HG03135 (cell line): Measurements from ENCODE around the gene CHPT1.
"Not testable (repeated sequence)": the region's sequence is repeated elsewhere in the genome, so short reads cannot be mapped to it uniquely, and the experiment has no call there.

Experiments
- ATAC-seq: cut with Tn5 transposase; IDR thresholded peaks from one replicate; pipeline ENCODE4 v1.9.1; 2021; ENCODE audit warnings: mild to moderate bottlenecking, moderate library complexity; ENCODE audit not compliant: unreplicated experiment

CHPT1 gene

DNA sequence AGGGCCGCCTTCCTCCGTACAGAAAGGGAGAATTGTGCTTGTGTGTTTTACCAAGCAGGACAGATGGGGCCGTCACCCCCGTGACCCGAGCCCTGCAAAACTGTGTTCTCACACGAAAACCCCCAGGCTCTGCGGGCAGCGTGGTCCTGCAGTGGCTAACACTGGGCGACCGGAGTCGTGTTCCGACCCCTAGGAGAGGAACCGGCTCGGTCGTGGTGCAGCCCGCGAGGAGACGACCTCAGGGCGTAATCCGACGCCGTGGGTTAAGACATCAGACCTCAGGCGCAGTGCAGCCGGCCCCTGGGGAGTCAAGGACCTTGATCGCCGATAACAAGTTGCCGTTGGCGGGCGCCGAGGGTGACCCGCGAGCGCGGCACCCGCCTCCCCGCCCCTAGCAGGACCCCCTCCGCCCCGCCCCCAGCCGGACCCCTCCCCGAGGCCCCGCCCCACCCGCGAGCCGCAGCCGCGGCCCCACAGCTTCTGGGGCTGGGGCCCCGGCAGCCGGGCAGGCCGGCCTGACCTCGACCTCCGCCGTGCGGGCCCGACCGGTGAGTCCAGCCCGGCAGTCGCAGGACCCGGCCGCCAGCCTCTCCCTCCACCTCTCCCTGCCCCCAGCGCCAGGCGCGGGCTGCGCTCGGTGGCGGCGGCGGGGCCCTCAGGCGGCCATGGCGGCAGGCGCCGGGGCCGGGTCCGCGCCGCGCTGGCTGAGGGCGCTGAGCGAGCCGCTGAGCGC is at the start of gene CHPT1:
Gene CHPT1, plus strand, starts transcription at position 444 of the 733 bp plus-strand sequence. Its CDS starts 222 bp downstream, at position 666.
- peak; percentile 66 for ATAC-seq

DNA sequence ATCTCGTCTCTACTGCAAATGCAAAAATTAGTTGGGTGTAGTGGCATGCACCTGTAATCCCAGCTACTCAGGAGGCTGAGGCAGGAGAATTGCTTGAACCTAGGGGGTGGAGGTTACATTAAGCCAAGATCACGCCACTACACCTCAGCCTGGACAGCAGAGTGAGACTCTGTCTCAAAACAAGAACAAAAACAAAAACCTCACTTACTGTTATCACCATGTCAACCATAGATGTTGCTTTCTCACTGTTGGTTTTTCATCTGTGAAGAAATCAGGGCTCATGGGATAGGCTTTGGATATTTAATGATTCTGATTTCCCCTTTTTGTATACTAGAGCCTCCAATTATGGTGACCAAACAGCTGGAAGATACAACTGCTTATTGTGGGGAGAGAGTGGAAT is 49.7 kb upstream of the CHPT1 start:
- no peak for ATAC-seq

DNA sequence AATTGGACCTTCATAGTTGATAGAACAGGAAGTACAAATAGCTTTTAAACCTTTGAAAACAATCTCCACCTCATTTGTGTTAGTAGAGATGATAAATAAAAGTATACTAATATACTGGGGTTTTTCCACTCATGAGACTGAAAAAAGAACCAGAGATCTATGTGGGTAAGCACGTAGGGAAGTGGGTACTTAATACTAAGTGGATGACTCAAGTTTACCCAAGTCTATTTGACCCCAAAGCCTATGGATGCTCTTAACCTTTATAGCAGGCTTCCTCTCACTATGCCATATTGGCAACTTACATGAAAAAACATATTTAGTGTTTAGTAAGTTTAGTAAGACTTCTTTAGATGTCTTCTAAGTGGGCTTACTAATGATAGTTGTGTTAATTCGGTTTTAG is 49.2 kb upstream of the CHPT1 start:
- no peak for ATAC-seq

DNA sequence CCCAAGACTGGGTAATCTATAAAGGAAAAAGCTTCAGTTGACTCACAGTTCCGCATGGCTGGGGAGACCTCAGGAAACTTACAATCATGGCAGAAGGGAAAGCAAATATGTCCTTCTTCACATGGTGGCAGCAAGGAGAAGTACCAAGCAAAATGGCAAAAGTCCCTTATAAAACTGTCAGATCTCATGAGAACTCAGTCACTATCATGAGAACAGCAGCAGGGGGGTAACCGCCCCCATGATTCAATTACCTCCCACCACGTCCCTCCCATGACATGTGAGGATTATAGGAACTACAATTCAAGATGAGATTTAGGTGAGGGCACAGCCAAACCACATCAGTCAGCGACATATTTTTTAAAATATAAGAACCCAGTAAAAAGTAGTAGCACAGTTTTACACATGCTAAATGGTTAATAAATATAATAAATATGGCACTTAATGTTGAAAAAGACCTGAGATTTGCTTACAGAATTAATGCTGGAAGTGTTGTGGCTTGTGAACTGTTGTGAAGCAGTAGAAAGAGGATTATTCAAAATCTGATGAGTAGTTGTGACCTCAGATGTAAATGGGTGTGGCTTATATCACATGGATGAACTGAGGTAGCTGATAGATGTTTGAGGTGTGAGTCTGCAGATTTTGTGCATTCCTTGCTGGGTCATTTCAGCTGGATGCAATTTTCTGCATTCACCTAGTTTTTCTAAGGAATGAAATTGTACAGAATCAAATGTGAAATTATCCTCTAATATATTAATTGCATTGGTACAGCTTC is 46.9 kb upstream of the CHPT1 start:
- ATAC-seq, result no peak

DNA sequence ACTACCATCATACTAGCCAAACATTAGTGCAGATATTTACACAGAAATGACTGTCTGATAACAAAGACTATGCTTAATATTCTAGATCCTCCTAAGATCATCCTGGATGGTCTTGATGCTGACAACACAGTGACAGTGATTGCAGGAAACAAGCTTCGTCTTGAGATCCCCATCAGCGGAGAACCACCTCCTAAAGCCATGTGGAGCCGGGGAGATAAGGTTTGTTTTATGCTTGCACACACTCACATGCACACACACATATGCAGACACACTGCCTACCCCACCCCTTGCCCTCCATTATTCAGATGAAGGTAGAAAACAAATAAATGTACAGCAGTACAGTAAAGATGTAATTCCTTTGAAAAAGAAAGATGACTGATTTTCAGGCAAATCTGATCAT is 44.4 kb upstream of the CHPT1 start:
- ATAC-seq, result no peak

DNA sequence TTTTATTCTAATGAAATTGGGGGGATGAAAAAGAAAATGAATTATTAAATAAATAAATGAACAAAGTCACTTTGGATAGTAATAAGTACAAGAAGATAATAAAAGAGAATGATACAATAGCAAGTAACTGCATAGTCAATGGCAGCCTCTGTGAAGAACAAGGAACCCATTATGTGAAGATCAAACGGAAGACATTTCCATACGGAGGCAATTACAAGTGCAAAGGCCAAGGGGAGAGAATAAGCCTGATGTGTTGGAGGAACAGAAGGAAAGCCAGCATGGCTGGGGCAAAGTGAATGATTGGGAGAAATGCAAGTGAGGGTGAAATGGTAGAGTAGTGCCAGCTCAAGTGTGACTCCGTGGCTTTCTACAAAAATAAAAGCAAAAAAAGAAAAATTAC is 43.9 kb upstream of the CHPT1 start:
- ATAC-seq, result no peak

DNA sequence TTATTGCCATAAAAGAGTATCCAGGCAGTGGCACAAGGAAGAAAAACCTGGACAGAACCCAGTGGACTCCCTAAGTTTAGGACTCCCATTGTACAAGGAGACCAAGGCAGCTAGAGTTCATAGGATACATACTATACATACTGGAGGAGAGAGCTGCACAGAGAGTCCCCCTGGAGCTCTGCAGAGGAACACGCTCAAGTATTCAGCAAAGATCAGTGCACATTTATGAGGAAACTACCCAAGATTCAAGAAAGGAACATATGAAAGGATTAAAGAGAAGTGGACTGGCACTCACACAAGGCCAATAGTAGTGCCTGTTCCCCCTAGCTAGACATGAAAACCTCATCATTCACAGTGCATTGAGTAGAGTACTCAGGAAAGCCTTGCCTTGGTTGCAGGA is 43.0 kb upstream of the CHPT1 start:
- ATAC-seq, result no peak

DNA sequence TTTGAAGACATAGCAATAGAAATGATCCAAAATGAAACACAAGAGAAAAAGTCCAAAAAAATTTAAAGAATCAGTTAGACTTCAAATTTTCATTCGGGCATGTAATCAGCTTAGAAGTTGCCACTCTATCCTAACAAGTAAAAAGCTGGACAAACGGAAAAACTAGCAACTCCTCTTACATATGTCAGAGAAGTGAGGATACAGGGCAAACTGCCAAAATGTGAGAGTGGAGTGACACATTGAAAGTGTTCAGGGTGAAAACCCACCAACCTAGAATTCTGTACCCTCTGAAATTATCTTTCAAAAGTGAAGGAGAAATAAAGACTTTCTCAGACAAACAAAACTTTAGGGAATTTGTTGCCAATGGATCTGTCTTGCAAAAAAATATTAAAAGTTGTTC is 42.0 kb upstream of the CHPT1 start:
- ATAC-seq, result no peak

DNA sequence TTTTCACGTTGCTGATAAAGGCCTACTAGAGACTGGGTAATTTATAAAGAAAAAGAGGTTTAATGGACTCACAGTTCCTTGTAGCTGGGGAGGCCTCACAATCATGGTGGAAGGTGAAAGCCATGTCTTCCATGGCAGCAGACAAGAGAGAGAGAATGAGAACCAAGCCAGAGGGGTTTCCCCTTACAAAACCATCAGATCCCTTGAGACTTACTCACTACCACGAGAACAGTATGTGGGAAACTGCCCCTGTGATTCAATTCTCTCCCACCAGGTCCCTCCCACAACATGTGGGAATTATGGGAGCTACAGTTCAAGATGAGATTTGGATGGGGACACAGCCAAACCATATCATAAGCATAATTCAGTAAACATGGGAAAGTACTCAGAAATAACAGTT is 36.8 kb upstream of the CHPT1 start:
- ATAC-seq, result not testable (repeated sequence)

DNA sequence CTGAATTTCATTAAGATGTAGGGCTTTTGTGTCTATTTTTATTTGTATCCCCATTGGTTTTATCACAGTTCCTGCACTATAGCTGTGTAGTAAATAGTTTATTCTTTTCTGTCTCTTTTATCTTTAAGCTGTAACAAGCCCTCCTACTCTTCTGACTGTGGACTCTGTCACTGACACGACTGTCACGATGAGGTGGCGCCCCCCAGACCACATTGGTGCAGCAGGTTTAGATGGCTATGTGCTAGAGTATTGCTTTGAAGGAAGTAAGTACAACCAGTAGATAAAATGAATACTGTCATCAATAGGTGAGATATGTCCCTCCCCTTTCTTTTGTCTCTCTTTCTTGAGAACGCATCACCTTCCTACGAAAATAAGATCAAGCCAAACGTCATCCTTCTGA is 34.1 kb upstream of the CHPT1 start:
- ATAC-seq, result no peak

DNA sequence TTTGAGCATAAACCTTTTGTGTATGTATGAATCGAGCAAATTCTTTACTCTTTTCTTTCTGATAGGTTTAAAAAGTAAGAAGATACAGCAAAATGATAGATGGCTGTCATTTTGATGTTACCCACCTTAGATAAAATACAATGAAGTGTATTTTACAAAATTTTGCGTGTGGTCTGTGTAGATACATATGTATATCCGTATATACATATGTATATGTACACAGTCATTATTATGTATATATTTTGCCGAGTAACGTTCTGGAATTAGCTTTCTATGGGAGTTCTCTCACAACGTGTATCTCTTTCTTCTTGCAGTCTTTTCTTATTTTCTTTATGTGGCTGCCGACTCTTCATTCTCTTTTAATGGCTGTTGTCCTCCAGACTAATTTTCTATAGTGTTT is 32.4 kb upstream of the CHPT1 start:
- no peak for ATAC-seq

DNA sequence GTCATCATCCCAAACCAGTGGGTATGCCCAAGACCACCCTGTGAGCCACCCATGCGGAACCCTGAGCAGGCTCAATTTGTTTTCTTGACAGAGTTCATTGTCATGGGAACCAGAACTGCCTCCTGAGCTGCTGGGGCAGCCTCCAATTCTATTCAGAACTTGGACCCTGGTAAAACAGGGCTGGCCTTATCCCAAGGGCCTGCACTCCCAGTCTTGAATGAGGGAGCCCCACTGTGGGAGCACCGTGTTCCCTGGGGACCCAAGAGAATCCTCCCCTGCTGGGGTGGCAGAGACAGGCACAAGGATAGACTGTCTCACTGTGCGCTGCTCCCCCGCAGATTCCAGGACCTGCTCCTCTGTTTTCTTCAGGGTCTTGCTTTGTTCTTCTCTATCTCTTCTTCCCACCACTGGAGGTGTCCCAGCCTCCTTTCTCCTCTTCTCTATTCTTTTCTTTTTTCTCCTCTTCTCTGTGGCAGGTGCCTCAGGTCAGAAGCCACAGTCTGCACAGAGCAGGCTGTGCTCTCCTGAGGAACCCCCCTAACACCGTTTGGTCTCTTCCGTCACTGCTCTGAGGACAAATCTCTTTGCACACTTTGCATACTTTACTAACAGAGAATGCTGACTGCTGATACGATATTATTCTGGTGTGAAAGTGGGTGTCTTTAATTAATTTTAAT is 31.2 kb upstream of the CHPT1 start:
- ATAC-seq, result no peak

DNA sequence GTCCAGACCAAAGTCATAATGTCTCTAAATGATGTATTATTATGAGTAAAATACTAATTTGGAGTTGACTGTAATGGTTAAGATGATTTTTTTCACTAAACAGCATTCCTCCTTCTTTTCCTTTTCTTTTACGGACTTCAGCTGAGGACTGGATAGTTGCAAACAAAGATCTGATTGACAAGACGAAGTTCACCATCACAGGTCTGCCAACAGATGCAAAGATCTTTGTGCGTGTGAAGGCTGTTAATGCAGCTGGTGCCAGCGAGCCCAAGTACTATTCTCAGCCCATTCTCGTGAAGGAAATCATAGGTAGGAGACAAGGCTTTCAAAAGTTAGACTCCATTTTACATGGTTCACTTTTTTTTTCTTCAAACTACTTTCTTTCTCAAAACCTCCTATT is 29.8 kb upstream of the CHPT1 start:
- no peak for ATAC-seq

DNA sequence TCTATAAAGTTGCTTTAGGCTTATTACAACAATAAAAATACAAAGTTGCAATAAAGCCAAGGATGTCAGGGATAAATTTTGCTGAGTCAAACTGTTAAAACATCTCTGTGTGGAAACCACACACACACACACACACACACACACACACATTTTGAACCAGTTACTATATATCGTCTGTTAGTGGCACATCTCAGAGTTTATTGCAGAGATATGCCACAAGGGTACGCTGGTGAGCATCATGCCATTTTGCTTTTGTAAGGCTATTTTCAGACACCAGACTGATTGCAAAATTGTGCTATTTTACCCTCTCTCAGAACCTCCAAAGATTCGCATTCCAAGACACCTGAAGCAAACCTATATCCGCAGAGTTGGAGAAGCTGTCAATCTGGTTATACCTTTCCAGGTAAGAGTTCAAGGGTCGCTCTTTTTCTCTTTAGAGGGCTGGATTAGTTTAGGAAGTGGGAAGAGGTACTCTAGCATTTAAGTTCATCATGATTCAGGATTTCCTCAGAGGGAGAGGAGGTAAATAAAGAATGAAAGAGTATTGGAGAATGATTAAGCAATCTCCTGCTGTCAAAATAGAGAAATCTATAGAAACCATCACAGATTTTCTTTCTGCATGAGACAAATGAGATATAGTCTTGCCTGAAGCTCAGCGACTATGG is 27.3 kb upstream of the CHPT1 start:
- ATAC-seq, result no peak

DNA sequence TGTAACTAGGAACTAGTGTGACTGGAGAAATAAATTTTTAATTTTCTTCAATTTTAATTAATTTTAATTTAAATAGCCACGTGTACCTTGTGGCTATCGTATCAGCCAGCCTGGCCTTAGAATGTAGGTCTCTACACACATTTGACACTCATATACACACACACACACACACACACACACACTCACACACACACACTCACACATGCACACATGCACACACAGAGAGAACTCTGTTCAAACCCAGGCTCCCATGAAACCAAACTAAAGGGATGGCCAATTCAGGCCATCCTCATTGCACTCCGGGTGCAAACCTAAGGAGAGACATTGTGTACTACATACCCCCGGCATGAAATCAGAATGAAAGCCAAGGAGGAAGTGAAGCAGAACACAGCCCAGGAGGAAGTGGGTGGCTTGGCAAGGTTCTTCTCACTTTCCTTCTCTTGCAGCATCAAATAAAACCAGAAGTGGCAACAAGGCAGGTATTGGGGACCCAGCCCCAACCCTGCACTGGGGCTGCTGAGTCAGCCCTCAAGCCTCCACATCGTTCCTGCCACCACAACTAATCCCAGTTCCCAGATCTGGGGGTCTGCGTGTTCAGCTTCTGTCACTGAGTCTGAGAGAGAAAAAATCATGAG is 26.2 kb upstream of the CHPT1 start:
- peak; percentile 87 for ATAC-seq

DNA sequence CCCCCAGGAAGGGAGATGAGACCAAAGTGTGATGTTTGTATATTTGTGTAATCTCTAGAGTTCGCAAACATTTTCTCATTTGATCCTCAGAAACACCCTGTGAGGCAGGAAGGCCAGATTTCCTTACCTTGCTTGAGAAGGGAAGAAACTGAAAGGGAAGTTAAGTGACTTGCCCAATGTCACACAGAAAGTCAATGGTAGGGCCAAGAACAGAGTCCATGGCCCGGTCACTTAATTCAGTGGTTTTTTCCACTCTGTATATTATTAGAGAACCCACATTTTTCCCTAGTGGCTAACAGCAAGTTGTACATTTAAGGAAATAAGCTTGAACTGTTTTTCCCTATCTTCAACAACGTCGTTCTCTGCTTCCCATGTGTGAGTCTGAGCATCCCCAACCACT is 25.6 kb upstream of the CHPT1 start:
- peak; percentile 3 for ATAC-seq

DNA sequence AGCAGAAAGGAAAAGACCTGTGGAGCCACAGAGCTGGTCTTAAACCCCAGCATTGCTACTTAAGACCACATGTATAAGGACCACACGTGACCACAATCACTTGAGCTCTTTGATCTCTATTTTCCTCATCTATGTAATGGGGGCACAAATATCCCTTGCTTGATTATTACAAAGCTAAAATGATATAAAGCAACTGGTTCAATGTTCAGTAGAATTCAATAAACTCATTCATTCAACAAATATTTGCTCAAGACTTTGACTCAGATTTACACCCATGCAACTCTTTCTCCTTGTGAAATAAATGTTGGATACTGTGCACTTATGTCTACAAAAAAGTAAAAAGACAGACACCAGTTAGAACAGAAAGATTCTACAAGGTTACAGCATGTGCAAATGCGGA is 21.9 kb upstream of the CHPT1 start:
- ATAC-seq, result no peak

DNA sequence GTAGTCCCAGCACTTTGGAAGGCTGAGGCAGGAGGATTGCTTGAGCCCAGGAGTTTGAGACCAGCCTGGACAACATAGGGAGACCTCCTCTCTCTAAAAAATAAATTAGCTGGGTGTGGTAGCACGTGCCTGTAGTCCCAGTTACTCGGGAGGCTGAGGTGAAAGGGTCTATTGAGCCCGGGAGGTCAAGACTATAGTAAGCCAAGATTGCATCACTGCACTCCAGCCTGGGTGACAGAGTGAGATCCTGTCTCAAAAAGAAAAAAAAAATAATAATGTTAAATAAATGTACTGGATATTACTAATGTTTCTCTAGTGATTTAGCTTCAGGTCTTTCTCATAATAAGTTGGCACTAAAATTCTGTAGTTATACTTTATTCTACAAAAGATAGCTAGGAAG is 20.9 kb upstream of the CHPT1 start:
- ATAC-seq, result not testable (repeated sequence)

DNA sequence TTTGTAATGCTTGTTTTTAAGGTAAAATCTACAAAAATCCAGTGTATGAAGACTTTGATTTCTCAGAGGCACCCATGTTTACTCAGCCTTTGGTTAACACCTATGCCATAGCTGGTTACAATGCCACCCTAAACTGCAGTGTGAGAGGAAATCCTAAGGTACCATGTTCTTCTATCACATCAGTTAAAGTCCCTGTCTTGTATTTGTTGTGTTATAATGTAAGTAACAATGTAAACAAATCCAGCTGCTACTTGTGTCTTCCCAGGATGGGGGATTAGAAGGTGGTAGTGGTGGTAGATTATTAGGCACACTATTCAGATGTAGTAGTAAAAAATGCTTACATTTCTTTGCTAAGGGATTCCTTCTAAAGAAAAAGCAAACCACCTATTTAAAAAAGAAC is 19.4 kb upstream of the CHPT1 start:
- no peak for ATAC-seq

DNA sequence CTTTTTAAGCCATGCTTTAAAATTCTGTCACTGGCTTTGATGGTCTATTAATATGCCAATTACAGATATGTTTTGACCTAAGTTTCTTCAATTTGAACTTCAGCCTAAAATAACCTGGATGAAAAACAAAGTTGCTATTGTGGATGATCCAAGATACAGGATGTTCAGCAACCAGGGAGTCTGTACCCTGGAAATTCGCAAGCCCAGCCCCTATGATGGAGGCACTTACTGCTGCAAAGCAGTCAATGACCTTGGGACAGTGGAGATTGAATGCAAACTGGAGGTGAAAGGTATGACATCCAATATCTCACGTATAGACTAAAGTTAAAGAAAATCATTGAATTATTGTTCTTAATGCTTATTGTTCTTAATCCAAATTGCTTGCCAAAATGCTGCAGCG is 17.2 kb upstream of the CHPT1 start:
- ATAC-seq, result no peak

DNA sequence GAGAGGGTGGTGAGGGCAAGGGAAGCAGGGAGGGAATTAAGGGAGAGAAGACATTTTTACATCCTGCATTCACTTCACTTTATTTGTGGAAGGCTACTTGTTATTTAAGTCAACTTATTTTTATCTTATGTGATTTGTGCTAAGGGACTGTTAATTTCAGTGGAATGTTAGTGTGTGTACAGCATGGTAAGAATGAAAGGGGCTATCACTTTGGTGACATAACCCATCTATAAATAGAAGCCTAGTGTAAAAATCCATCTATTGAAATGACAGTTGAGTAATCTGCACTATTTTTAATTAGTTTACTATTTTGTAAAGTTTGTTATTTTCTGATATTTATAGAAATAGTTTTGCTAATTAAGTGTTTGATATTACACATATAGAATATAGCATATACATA is 16.8 kb upstream of the CHPT1 start:
- no peak for ATAC-seq
